H1 (cell line): ENCODE results near the gene LCN9. TPM values are rescaled to one million over a fixed set of nuclear protein-coding genes. Genes with fewer than 3 reads are reported as not detected.

ENCODE experiments used
- PHF8 ChIP-seq: fragments of 200-600 bp; sonication (generic); conservative IDR thresholded peaks from 2 replicates; pipeline ENCODE4 v1.7.1; 2012; ENCODE audit warnings: low read depth, mild to moderate bottlenecking, inconsistent platforms, low read length, moderate library complexity
- POLR2AphosphoS5 ChIP-seq: IDR thresholded peaks from 2 replicates; pipeline ENCODE4 v1.6.1; 2011; ENCODE audit warnings: low read depth, low read length
- RFX5 ChIP-seq: IDR thresholded peaks from 2 replicates; pipeline ENCODE4 v1.6.1; 2011; ENCODE audit warnings: low read depth, low read length, improper control_type of control experiment, borderline replicate concordance
- TAF1 ChIP-seq: IDR thresholded peaks from 2 replicates; pipeline ENCODE4 v1.6.1; 2011; ENCODE audit warnings: mild to moderate bottlenecking, low read depth, low read length
- polyA plus RNA-seq, 7 experiments: library from polyadenylated mRNA; depleted of rRNA in 3 of 7; stranded (reverse) in 5 of 7; unstranded in 2 of 7; fragments of >200 nt in 5 of 7; fragments of 200-250 nt in 2 of 7; gene quantifications; 1 replicate in 5 of 7; 2 replicates in 1 of 7; 4 replicates in 1 of 7; pipeline versions ENCODE4 v1.2.1 to v1.2.3, GENCODE V29; 2011 to 2013; ENCODE audit warnings: missing spikeins in 2 of 7, mixed read lengths in 2 of 7
- total RNA-seq: library from RNA; stranded (reverse); fragmentation: NEBNext Ultra II Directional; extraction: Animal tissue kit (Norgen Biotek cat#: 25700); gene quantifications from 2 replicates; pipeline ENCODE4 v1.2.1, GENCODE V29; 2021
- TF ChIP-seq, protein P1 (sequence below): IDR thresholded peaks from 2 replicates; pipeline ENCODE4 v1.6.1; 2012; ENCODE audit warnings: inconsistent platforms

The LCN9 gene
- total and polyA plus RNA-seq, 2 of the 8 experiments (the other 6 are each of a cell fraction or from before 2014, with no cell fraction given), result 2.3 to 3.1 TPM

DNA sequence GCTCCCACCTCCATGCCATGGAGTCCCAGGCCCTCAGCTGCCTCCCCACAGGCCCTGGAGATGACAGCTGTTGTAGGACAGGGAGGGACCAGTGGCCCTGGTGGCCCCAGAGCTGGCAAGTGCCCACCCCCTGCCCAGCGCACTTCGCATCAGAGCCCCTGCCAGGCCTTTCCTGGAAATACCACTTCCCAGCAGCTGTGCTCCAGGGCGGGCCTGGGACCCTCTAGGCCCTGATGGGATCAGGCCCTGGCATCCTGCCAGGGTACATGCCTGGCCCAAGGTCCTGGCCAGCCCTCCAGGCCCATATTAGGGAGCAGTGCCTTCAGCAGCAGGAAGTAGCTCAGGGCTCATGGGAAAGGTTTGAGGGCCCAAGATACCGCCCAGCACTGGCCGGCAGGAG is 41.4 kb downstream of the LCN9 start (continued):
- TF ChIP-seq PHF8 (no peak), POLR2AphosphoS5 (no peak), RFX5 (no peak), TAF1 (no peak)
- TF ChIP-seq, protein P1, sequence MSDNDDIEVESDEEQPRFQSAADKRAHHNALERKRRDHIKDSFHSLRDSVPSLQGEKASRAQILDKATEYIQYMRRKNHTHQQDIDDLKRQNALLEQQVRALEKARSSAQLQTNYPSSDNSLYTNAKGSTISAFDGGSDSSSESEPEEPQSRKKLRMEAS, result no peak
